IMR-90 (cell line): Measurements from ENCODE around the gene BLNK. TPM values are rescaled to one million over a fixed set of nuclear protein-coding genes. Genes with fewer than 3 reads are reported as not detected.

Source experiments
- ATAC-seq: fragments of 200-7000 bp; cut with Tn5 transposase; 2 replicates; pipeline ENCODE4 v1.9.1; 2020; ENCODE audit warnings: low read depth, mild to moderate bottlenecking, moderate library complexity
- BruUV-seq: library from RNA; stranded (reverse); fragments of 400-500 nt; replicated peaks from 2 replicates; lab custom pipeline; 2021; lab: Mats Ljungman, UMichigan
- CTCF ChIA-PET: fragments of 300-600 bp; formaldehyde crosslinking; extraction: SDS; loops from one replicate; lab custom pipeline; 2021; ENCODE audit warnings: antibody characterized with exemption; lab: Yijun Ruan, JAX
- POLR2A ChIA-PET: fragments of 300-600 bp; sonication (Branson Sonifier 250); formaldehyde crosslinking; loops from one replicate; lab custom pipeline; 2022; ENCODE audit warnings: antibody characterized with exemption; ENCODE audit not compliant: unreplicated experiment; lab: Charles Lee
- DNase-seq: peaks from one replicate; pipeline ENCODE4 v3.0.0; 2013
- H2AFZ ChIP-seq: replicated peaks from 2 replicates; pipeline ENCODE3; 2013; ENCODE audit warnings: low read length, mild to moderate bottlenecking; ENCODE audit not compliant: poor library complexity
- H2AK5ac ChIP-seq: 2 replicates; pipeline ENCODE4 v1.6.1; 2013; ENCODE audit warnings: low read depth, low read length, inconsistent platforms
- H2AK9ac ChIP-seq: replicated peaks from 2 replicates; pipeline ENCODE3; 2013; ENCODE audit warnings: mild to moderate bottlenecking, low read depth, low read length, moderate library complexity; ENCODE audit not compliant: poor library complexity
- H2BK120ac ChIP-seq: 2 replicates; pipeline ENCODE4 v1.6.1; 2013; ENCODE audit warnings: low read depth, low read length, inconsistent platforms
- H2BK15ac ChIP-seq: 3 replicates; pipeline ENCODE4 v1.6.1; 2013; ENCODE audit warnings: low read depth, low read length, inconsistent platforms
- H2BK20ac ChIP-seq: 2 replicates; pipeline ENCODE4 v1.6.1; 2013; ENCODE audit warnings: low read depth, mild to moderate bottlenecking, inconsistent platforms, low read length, moderate library complexity
- H2BK5ac ChIP-seq: 2 replicates; pipeline ENCODE4 v1.6.1; 2013; ENCODE audit warnings: mild to moderate bottlenecking, low read depth, low read length, inconsistent platforms; ENCODE audit not compliant: poor library complexity, severe bottlenecking
- H3K14ac ChIP-seq: replicated peaks from 2 replicates; pipeline ENCODE4 v1.6.1; 2013; ENCODE audit warnings: low read depth, low read length, inconsistent platforms
- H3K18ac ChIP-seq: 2 replicates; pipeline ENCODE4 v1.6.1; 2013; ENCODE audit warnings: low read depth, low read length, control low read depth
- H3K23ac ChIP-seq: 2 replicates; pipeline ENCODE4 v1.6.1; 2013; ENCODE audit warnings: low read depth, low read length, inconsistent platforms
- H3K27ac ChIP-seq: 2 replicates; pipeline ENCODE4 v1.5.1; 2013; ENCODE audit warnings: mild to moderate bottlenecking, control low read depth, low read length; ENCODE audit not compliant: insufficient read depth
- H3K27me3 ChIP-seq: 2 replicates; pipeline ENCODE4 v1.6.1; 2013; ENCODE audit warnings: low read length; ENCODE audit not compliant: control insufficient read depth, insufficient read depth
- H3K36me3 ChIP-seq: 2 replicates; pipeline ENCODE4 v1.6.1; 2013; ENCODE audit warnings: low read length, mixed read lengths; ENCODE audit not compliant: control insufficient read depth, insufficient read depth
- H3K4ac ChIP-seq: 2 replicates; pipeline ENCODE4 v1.6.1; 2013; ENCODE audit warnings: low read depth, low read length, inconsistent platforms
- H3K4me1 ChIP-seq: 2 replicates; pipeline ENCODE4 v1.6.1; 2013; ENCODE audit warnings: low read length, mixed read lengths; ENCODE audit not compliant: control insufficient read depth, insufficient read depth
- H3K4me2 ChIP-seq: 2 replicates; pipeline ENCODE4 v1.6.1; 2013; ENCODE audit warnings: low read depth, mild to moderate bottlenecking, control low read depth, low read length, moderate library complexity
- H3K4me3 ChIP-seq: 2 replicates; pipeline ENCODE4 v1.5.1; 2013; ENCODE audit warnings: low read depth, mild to moderate bottlenecking, control low read depth, low read length, moderate library complexity; ENCODE audit not compliant: insufficient read depth
- H3K56ac ChIP-seq: 2 replicates; pipeline ENCODE4 v1.6.1; 2013; ENCODE audit warnings: low read length, inconsistent platforms; ENCODE audit not compliant: insufficient read depth; ENCODE audit errors: extremely low read depth
- H3K79me1 ChIP-seq, 2 experiments: 2 replicates each; pipeline ENCODE4 v1.6.1; 2013; ENCODE audit warnings: low read length in 2 of 2, inconsistent platforms in 1 of 2, low read depth in 1 of 2
- H3K9ac ChIP-seq: 2 replicates; pipeline ENCODE4 v1.6.1; 2013; ENCODE audit warnings: low read depth, low read length, control low read depth
- H3K9me1 ChIP-seq: 2 replicates; pipeline ENCODE4 v1.6.1; 2013; ENCODE audit warnings: low read length, inconsistent platforms; ENCODE audit not compliant: insufficient read depth
- H3K9me3 ChIP-seq: 2 replicates; pipeline ENCODE4 v1.6.1; 2013; ENCODE audit warnings: low read length; ENCODE audit not compliant: control insufficient read depth, insufficient read depth
- H4K20me1 ChIP-seq: 2 replicates; pipeline ENCODE4 v1.6.1; 2013; ENCODE audit warnings: low read length, inconsistent platforms; ENCODE audit not compliant: insufficient read depth
- H4K5ac ChIP-seq: 2 replicates; pipeline ENCODE4 v1.6.1; 2013; ENCODE audit warnings: mild to moderate bottlenecking, low read depth, low read length, control low read depth
- H4K8ac ChIP-seq, 2 experiments: 2 replicates each; pipeline ENCODE4 v1.6.1; 2013; ENCODE audit warnings: low read depth in 2 of 2, low read length in 2 of 2, control low read depth in 1 of 2, inconsistent platforms in 1 of 2
- H4K91ac ChIP-seq: 2 replicates; pipeline ENCODE4 v1.6.1; 2013; ENCODE audit warnings: low read depth, low read length, inconsistent platforms; ENCODE audit not compliant: insufficient read depth
- CEBPB ChIP-seq: IDR thresholded peaks from 2 replicates; pipeline ENCODE4 v1.6.1; 2012; ENCODE audit warnings: low read depth, low read length, improper control_type of control experiment
- CHD1 ChIP-seq: IDR thresholded peaks from 2 replicates; pipeline ENCODE4 v1.6.1; 2012; ENCODE audit warnings: low read depth, low read length, improper control_type of control experiment
- CTCF ChIP-seq: conservative IDR thresholded peaks from 2 replicates; pipeline ENCODE4 v1.5.1; 2012; ENCODE audit warnings: mild to moderate bottlenecking, low read depth, low read length, improper control_type of control experiment
- MAFK ChIP-seq: IDR thresholded peaks from 2 replicates; pipeline ENCODE4 v1.6.1; 2012; ENCODE audit warnings: low read depth, low read length, improper control_type of control experiment
- MAZ ChIP-seq: IDR thresholded peaks from 2 replicates; pipeline ENCODE4 v1.6.1; 2012; ENCODE audit warnings: low read depth, mild to moderate bottlenecking, low read length, improper control_type of control experiment, moderate library complexity, borderline replicate concordance
- MXI1 ChIP-seq: IDR thresholded peaks from 2 replicates; pipeline ENCODE4 v1.6.1; 2012; ENCODE audit warnings: low read depth, mild to moderate bottlenecking, low read length, moderate library complexity, borderline replicate concordance
- NFE2L2 ChIP-seq: fragments of 150-350 bp; IDR thresholded peaks from 2 replicates; pipeline ENCODE4 v1.6.1; 2016; ENCODE audit warnings: low read depth, mild to moderate bottlenecking, low read length
- POLR2A ChIP-seq: IDR thresholded peaks from 2 replicates; pipeline ENCODE4 v1.6.1; 2012; ENCODE audit warnings: mild to moderate bottlenecking, low read depth, low read length
- RAD21 ChIP-seq: IDR thresholded peaks from 2 replicates; pipeline ENCODE4 v1.6.1; 2012; ENCODE audit warnings: low read length, improper control_type of control experiment
- RCOR1 ChIP-seq: IDR thresholded peaks from 2 replicates; pipeline ENCODE4 v1.6.1; 2012; ENCODE audit warnings: mild to moderate bottlenecking, low read length, improper control_type of control experiment; ENCODE audit not compliant: insufficient replicate concordance
- RFX5 ChIP-seq: IDR thresholded peaks from 2 replicates; pipeline ENCODE4 v1.8.0; 2012; ENCODE audit warnings: low read depth, mild to moderate bottlenecking, low read length, moderate library complexity
- SMC3 ChIP-seq: fragments of 150-350 bp; IDR thresholded peaks from 2 replicates; pipeline ENCODE4 v1.6.1; 2016; ENCODE audit warnings: low read depth, mild to moderate bottlenecking, antibody characterized with exemption, low read length, moderate library complexity
- WGBS, 2 experiments: methylation state at CpG; one replicate each; pipeline versions ENCODE4 v1.1.5 to v1.1.7; 2013; ENCODE audit warnings: missing lambda C conversion rate in 2 of 2; ENCODE audit not compliant: insufficient read length in 1 of 2; ENCODE audit errors: extremely low coverage in 2 of 2; 5-methylcytosine and 5-hydroxymethylcytosine counted together
- dilution Hi-C: fragments of 300-500 bp; cut with HindIII; formaldehyde crosslinking; loops from one replicate; pipeline ENCODE4 v1.14.3; 2018; ENCODE audit warnings: low sequenced_read_pairs; ENCODE audit not compliant: unreplicated experiment
- in situ Hi-C: fragments of 300-500 bp; cut with MboI; formaldehyde crosslinking; loops from 3 replicates; pipeline ENCODE4 v1.14.3; 2019; ENCODE audit warnings: low sequenced_read_pairs, inconsistent platforms, mixed read lengths
- intact Hi-C: fragments of 100-400 bp; cut with micrococcal nuclease; formaldehyde crosslinking; loops from 2 replicates; pipeline ENCODE4 v1.10.0; 2022
- polyA plus RNA-seq, 3 experiments: library from polyadenylated mRNA; depleted of rRNA; stranded (reverse); fragments of >200 nt; gene quantifications; 2 replicates each; pipeline ENCODE4 v1.2.3, GENCODE V29; 2012; ENCODE audit warnings: low replicate concordance in 1 of 3
- total RNA-seq: library from RNA; depleted of rRNA; stranded (reverse); fragments of >200 nt; gene quantifications from 2 replicates; pipeline ENCODE4 v1.2.3, GENCODE V29; 2012
- TF ChIP-seq, protein P1 (sequence below): fragments of 150-350 bp; IDR thresholded peaks from 2 replicates; pipeline ENCODE4 v1.6.1; 2016; ENCODE audit warnings: low read depth, mild to moderate bottlenecking, low read length, moderate library complexity, borderline replicate concordance
- TF ChIP-seq, protein P2 (sequence below): fragments of 150-350 bp; IDR thresholded peaks from 2 replicates; pipeline ENCODE4 v1.6.1; 2017; ENCODE audit warnings: mild to moderate bottlenecking, antibody characterized with exemption, low read length, low read depth

BLNK gene
- total and polyA plus RNA-seq, 2 of the 4 experiments (the other 2 are of a cell fraction) = not detected

DNA sequence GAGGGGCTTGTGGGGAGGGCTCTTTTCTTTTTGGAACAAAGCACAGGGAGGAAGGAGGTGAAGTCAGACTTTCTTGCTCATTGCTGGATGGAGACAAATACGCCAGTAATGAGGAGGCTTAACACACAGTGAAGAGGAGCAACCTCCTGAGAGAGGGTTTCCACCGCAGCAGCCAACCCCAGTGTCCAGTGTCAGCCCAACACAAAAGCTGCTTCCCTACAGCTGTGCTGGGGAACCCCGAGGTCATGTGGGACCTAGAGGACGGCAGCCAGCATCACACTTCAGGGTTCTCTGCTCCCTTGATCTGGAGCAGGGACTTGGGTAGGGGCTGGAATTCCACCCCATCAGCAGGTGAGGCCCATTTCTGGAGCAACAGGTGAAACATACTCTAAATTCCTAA lies 7.7 kb downstream of the BLNK start:
- Histone ChIP-seq H3K18ac (no peak overlapping the region), H2AK5ac (no peak overlapping the region), H3K4ac (no peak overlapping the region), H3K4me1 (no peaks in the 10 kb centered on the region), H3K27me3 (no peaks in the 10 kb centered on the region), H4K5ac (no peak overlapping the region), H3K9ac (no peak overlapping the region), H4K91ac (no peak overlapping the region), H3K9me1 (no peaks in the 10 kb centered on the region), H4K8ac (no peak overlapping the region), H2BK15ac (no peak overlapping the region), H3K79me1 (no peaks in the 10 kb centered on the region), H3K9me3 (no peaks in the 10 kb centered on the region), H2AK9ac (no peak overlapping the region), H3K4me2 (no peak overlapping the region), H3K14ac (no peak overlapping the region), H4K20me1 (no peaks in the 10 kb centered on the region), H3K27ac (no peak overlapping the region), H3K4me3 (no peak overlapping the region), H2BK120ac (no peak overlapping the region), H2BK20ac (no peak overlapping the region), H3K56ac (no peak overlapping the region), H2AFZ (no peak overlapping the region), H3K23ac (no peak overlapping the region), H3K36me3 (no peaks in the 10 kb centered on the region), H2BK5ac (no peak overlapping the region)
- ChIA-PET POLR2A (no interaction called here), CTCF (no interaction called here)
- DNase-seq (no peak), ATAC-seq (no peak)
- no TSS peak for BruUV-seq
- dilution Hi-C loops = no loop called here
- no peak for TF ChIP-seq RCOR1
- TF ChIP-seq MAZ = no peak
- TF ChIP-seq POLR2A = no peak
- no peak for TF ChIP-seq CHD1
- TF ChIP-seq NFE2L2 = no peak
- TF ChIP-seq, protein P1, sequence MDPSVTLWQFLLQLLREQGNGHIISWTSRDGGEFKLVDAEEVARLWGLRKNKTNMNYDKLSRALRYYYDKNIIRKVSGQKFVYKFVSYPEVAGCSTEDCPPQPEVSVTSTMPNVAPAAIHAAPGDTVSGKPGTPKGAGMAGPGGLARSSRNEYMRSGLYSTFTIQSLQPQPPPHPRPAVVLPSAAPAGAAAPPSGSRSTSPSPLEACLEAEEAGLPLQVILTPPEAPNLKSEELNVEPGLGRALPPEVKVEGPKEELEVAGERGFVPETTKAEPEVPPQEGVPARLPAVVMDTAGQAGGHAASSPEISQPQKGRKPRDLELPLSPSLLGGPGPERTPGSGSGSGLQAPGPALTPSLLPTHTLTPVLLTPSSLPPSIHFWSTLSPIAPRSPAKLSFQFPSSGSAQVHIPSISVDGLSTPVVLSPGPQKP = no peak
- TF ChIP-seq, protein P2, sequence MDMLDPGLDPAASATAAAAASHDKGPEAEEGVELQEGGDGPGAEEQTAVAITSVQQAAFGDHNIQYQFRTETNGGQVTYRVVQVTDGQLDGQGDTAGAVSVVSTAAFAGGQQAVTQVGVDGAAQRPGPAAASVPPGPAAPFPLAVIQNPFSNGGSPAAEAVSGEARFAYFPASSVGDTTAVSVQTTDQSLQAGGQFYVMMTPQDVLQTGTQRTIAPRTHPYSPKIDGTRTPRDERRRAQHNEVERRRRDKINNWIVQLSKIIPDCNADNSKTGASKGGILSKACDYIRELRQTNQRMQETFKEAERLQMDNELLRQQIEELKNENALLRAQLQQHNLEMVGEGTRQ = no peak
- TF ChIP-seq CEBPB = no peak
- TF ChIP-seq RFX5 = no peak
- TF ChIP-seq MXI1 = no peak
- TF ChIP-seq CTCF = no peak
- no peak for TF ChIP-seq RAD21
- no peak for TF ChIP-seq SMC3
- TF ChIP-seq MAFK = no peak
- intact Hi-C loops = no loop called here
- WGBS, 2 experiments = no CpG with 5 or more reads among the region's 4 CpGs
- in situ Hi-C loops = no loop called here
